SJSA1 (cell line): ENCODE results near the gene CFAP77. TPM values are rescaled to one million over a fixed set of nuclear protein-coding genes. Genes with fewer than 3 reads are reported as not detected.
"Not testable (repeated sequence)": the region's sequence is repeated elsewhere in the genome, so short reads cannot be mapped to it uniquely, and the experiment has no call there.

Source experiments
- DNase-seq, 2 experiments: peaks; one replicate each; pipeline ENCODE4 v3.0.0-alpha.2; 2015 to 2020; ENCODE audit warnings: low spot score in 2 of 2, low read depth in 1 of 2
- H3K27ac ChIP-seq: fragments of 250-450 bp; sonication (Bioruptor Pico); 2 replicates; pipeline ENCODE4 v1.5.1; 2020; ENCODE audit warnings: mild to moderate bottlenecking, moderate library complexity
- H3K27me3 ChIP-seq: fragments of 250-450 bp; sonication (Bioruptor Pico); replicated peaks from 2 replicates; pipeline ENCODE4 v1.5.1; 2020; ENCODE audit warnings: mild to moderate bottlenecking, moderate library complexity
- H3K36me3 ChIP-seq: fragments of 250-450 bp; sonication (Bioruptor Pico); 2 replicates; pipeline ENCODE4 v1.5.1; 2020; ENCODE audit warnings: mild to moderate bottlenecking
- H3K4me1 ChIP-seq: fragments of 250-450 bp; sonication (Bioruptor Pico); replicated peaks from 2 replicates; pipeline ENCODE4 v1.6.1; 2021; ENCODE audit warnings: mild to moderate bottlenecking
- H3K4me3 ChIP-seq: fragments of 250-450 bp; sonication (Bioruptor Pico); 2 replicates; pipeline ENCODE4 v1.5.1; 2020; ENCODE audit warnings: mild to moderate bottlenecking
- H3K9me3 ChIP-seq: fragments of 250-450 bp; sonication (Bioruptor Pico); replicated peaks from 2 replicates; pipeline ENCODE4 v1.5.1; 2020; ENCODE audit warnings: mild to moderate bottlenecking
- total RNA-seq: library from RNA; depleted of rRNA; stranded (reverse); fragments of >200 nt; shearing (Covaris generic); gene quantifications from 2 replicates; pipeline ENCODE4 v1.2.3, GENCODE V29; 2014

The CFAP77 gene
- total RNA-seq, 1 experiment from 2014 or later, result 0.42 TPM

DNA sequence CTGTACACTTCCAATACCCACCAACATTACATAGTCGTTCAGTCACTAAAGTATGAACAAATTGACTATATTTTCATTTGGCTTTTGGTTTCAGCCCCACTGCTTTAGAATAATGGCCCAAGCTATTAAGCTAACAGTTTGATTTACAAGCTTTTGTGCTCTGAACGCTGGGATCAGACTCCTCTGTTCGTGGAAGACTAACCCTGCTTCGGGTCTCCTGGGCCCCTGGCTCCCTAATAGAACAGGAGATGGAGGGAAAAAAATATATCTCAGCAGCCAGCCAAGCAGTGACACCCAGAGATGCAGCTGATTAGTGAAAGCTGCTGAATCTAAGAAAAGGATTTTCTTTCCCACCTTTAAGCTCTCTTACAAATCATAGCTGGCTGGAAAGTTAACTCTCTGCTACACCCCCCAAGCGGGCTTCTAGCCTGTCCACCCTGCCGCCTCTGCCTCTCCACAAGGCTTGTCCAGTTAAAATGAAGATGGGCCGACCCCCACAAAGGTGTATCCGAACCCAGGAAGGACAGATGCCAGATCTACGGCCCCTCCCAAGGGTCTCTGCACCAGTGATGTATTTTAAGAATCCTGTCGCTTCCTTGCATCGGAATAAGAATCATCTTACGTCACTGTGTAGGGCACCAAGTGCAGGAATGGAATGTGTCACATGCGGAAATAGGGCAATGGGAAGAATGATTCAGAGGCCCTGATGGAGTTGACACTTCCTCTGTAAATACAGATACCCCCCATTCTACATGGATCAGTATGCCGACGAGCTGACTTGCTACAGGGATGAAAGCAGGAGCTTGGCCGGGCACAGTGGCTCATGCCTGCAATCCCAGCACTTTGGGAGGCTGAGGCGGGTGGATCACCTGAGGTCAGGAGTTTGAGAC lies 139.0 kb downstream of the CFAP77 start:
- H3K36me3 ChIP-seq, result no peaks in the 10 kb centered on the region
- no peak overlapping the region for H3K27ac ChIP-seq
- H3K4me1 ChIP-seq, result peaks cover 3% of the 10 kb centered on the region; the same call in 1 of the 2 replicates
- peaks cover 6% of the 10 kb centered on the region; the same call in 1 of the 2 replicates for H3K27me3 ChIP-seq
- no peak overlapping the region for H3K4me3 ChIP-seq
- H3K9me3 ChIP-seq, result no peaks in the 10 kb centered on the region
- DNase-seq, result no peak

DNA sequence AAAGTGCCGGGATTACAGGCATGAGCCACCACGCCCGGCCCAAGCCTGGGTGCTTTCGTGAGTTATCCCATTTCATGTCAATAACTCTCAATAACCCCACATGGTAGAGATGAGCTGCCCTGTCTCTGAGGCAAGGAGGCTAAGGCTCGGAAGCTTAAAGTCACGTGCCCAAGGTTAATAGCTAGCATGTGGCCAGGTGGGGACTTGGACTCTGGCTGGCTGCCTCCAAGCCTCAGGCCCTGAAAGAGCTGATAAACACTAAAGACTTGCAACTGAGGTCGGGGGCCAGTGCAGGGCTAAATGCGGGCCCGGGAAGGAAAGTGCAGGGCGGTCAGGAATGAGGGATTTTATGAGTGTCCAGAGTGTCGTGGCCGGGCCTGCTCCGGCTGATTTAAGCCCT lies 141.5 kb downstream of the CFAP77 start:
- Histone ChIP-seq H3K27ac (no peak overlapping the region), H3K9me3 (no peaks in the 10 kb centered on the region), H3K36me3 (no peaks in the 10 kb centered on the region), H3K4me3 (no peak overlapping the region), H3K4me1 (no peaks in the 10 kb centered on the region; the same call in 1 of the 2 replicates), H3K27me3 (peaks cover 7% of the 10 kb centered on the region)
- DNase-seq, result no peak

DNA sequence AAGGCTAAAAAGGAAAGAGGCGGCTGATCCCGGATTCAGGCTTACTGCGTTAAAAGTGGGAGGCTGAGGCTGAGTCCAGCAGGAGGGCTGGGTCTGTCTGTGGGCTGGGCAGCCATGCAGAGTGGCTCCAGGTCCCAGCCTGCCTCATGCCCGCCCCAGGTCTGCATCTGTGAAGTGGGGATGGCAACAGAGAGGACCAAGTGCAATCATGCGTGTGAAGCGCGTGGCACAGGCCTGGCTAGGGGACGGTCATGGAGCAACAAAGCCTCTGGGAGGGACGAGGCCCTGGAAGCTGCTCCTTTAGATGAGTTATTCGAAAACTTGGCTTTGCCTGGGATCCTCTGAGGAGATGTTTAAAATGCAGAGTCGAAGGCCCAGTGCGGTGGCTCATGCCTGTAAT lies 142.0 kb downstream of the CFAP77 start:
- H3K27me3 ChIP-seq, result peaks cover 9% of the 10 kb centered on the region
- no peaks in the 10 kb centered on the region for H3K36me3 ChIP-seq
- no peak for DNase-seq
- H3K4me3 ChIP-seq, result no peak overlapping the region
- H3K9me3 ChIP-seq, result no peaks in the 10 kb centered on the region
- no peaks in the 10 kb centered on the region; the same call in 1 of the 2 replicates for H3K4me1 ChIP-seq
- H3K27ac ChIP-seq, result no peak overlapping the region

DNA sequence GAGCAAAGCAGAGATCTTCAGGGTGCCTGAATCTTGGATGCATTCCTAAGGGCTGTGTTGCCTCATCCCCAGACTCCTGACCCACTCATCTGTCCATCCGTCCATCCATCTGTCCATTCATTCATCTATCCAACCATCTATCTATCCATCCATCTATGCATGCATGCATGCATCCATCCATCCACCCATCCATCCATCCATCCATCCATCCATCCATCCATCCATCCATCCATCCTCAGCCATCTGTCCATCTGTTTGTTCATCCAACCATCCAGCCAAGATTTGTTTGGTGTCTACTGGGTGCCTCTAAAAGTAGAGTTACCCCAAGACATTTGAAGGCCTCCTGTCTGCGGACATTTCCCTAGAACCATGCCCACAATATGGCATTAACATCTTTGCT lies 144.7 kb downstream of the CFAP77 start:
- no peak overlapping the region for H3K4me3 ChIP-seq
- no peaks in the 10 kb centered on the region for H3K36me3 ChIP-seq
- H3K9me3 ChIP-seq, result no peaks in the 10 kb centered on the region
- H3K27ac ChIP-seq, result no peak overlapping the region
- no peak for DNase-seq
- no peaks in the 10 kb centered on the region for H3K4me1 ChIP-seq
- peaks cover 19% of the 10 kb centered on the region for H3K27me3 ChIP-seq

- peaks cover 21% of the 10 kb centered on the region for H3K27me3 ChIP-seq
- no peaks in the 10 kb centered on the region for H3K36me3 ChIP-seq
- H3K9me3 ChIP-seq, result no peaks in the 10 kb centered on the region
- no peak overlapping the region for H3K27ac ChIP-seq
- no peaks in the 10 kb centered on the region for H3K4me1 ChIP-seq
- no peak overlapping the region for H3K4me3 ChIP-seq
- no peak for DNase-seq
These were observed 145.5 kb downstream of the CFAP77 start for GRCh38 chr9:132555528-132555927.

DNA sequence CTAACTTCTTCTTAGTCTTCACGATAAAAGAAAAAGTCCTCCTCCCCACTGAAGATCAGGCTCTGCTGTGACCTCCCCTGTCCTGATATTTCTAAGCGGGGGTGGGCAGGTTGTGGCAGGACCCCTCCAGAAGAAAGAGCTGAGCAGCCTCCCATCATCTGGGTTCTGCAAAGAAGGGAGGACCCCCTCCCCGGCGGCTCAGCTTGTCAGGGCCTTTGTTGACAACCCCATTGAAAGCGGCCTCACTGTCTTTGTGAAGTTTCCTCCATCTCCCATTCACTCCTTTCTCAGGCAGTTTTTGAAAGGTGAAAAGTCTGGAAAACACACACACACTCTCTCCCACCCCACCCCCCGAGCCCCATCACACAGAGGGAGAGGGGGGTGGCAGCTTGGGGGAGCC lies 146.2 kb downstream of the CFAP77 start:
- Histone ChIP-seq H3K27me3 (peaks cover 24% of the 10 kb centered on the region), H3K36me3 (no peaks in the 10 kb centered on the region), H3K27ac (no peak overlapping the region), H3K4me3 (no peak overlapping the region), H3K4me1 (no peaks in the 10 kb centered on the region), H3K9me3 (no peaks in the 10 kb centered on the region)
- DNase-seq, result no peak

DNA sequence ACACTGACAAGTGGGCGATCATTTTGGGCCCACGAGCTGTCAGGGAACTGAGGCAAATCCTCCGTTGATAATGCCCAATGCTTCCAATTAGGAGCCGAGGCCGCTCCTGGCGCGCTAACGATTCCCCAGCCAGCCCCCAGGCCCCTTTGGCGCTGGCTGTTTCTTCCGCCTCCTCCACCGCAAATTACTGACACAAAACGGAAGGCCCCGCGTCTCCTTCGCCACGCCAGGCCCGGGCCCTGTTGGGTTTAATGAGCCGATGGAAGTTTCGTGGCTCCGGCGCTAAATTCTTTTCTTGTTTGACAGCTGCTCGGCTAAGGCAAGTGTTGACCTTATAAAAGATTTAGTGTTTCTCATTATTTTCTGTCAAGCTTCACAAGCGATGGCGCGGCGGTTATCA lies 146.7 kb downstream of the CFAP77 start:
- no peak overlapping the region for H3K4me3 ChIP-seq
- H3K27ac ChIP-seq, result no peak overlapping the region
- H3K36me3 ChIP-seq, result no peaks in the 10 kb centered on the region
- no peaks in the 10 kb centered on the region for H3K9me3 ChIP-seq
- DNase-seq, result no peak
- peaks cover 26% of the 10 kb centered on the region for H3K27me3 ChIP-seq
- H3K4me1 ChIP-seq, result no peaks in the 10 kb centered on the region

GRCh38 chr9:132557159-132557558 lies 147.1 kb downstream of the CFAP77 start:
- Histone ChIP-seq H3K36me3 (no peaks in the 10 kb centered on the region), H3K27me3 (peaks cover 30% of the 10 kb centered on the region), H3K27ac (no peak overlapping the region), H3K4me1 (no peaks in the 10 kb centered on the region), H3K4me3 (no peak overlapping the region), H3K9me3 (no peaks in the 10 kb centered on the region)
- DNase-seq, result no peak

GRCh38 chr9:132559711-132560110 lies 149.7 kb downstream of the CFAP77 start:
- Histone ChIP-seq H3K9me3 (no peaks in the 10 kb centered on the region), H3K27ac (no peak overlapping the region), H3K27me3 (peaks cover 50% of the 10 kb centered on the region), H3K36me3 (no peaks in the 10 kb centered on the region), H3K4me1 (no peaks in the 10 kb centered on the region), H3K4me3 (no peak overlapping the region)
- DNase-seq, result no peak

GRCh38 chr9:132560616-132561202 lies 150.7 kb downstream of the CFAP77 start:
- Histone ChIP-seq H3K4me3 (no peak overlapping the region), H3K9me3 (no peaks in the 10 kb centered on the region), H3K4me1 (no peaks in the 10 kb centered on the region), H3K27ac (no peak overlapping the region), H3K27me3 (peaks cover 50% of the 10 kb centered on the region), H3K36me3 (no peaks in the 10 kb centered on the region)
- no peak for DNase-seq

- H3K4me3 ChIP-seq, result no peak overlapping the region
- DNase-seq, result no peak
- H3K27ac ChIP-seq, result no peak overlapping the region
- peaks cover 49% of the 10 kb centered on the region for H3K27me3 ChIP-seq
- H3K9me3 ChIP-seq, result no peaks in the 10 kb centered on the region
- H3K4me1 ChIP-seq, result no peaks in the 10 kb centered on the region
- no peaks in the 10 kb centered on the region for H3K36me3 ChIP-seq
These were observed 152.2 kb downstream of the CFAP77 start for GRCh38 chr9:132562306-132562573.

DNA sequence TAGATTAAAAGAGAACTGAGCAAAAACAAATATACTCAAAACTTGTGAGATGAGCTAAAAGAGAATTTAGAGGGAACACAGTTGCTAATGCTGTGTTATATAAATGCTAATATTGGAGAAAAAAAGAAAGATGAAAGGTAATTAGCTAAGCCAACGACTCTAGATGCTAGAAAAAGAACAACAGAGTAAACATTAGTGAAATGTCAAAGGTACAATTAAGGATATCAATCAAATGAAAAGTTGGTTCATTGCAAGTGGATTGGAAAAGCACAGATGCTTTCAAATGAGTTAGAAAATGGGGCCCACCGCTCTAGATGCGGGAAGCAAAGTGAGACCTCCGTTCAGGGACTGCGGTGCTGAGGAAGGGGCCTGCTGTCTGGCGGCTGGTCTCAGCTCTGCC lies 154.5 kb downstream of the CFAP77 start:
- Histone ChIP-seq H3K9me3 (no peaks in the 10 kb centered on the region), H3K27ac (no peak overlapping the region), H3K4me3 (no peak overlapping the region), H3K27me3 (peaks cover 47% of the 10 kb centered on the region), H3K4me1 (no peaks in the 10 kb centered on the region), H3K36me3 (no peaks in the 10 kb centered on the region)
- DNase-seq, result no peak

- not testable (repeated sequence) for H3K9me3 ChIP-seq, H3K4me1 ChIP-seq, H3K27ac ChIP-seq, H3K4me3 ChIP-seq, DNase-seq, H3K36me3 ChIP-seq
- H3K27me3 ChIP-seq, result peaks cover 38% of the 10 kb centered on the region
These were observed 158.8 kb downstream of the CFAP77 start for GRCh38 chr9:132568787-132569186.

DNA sequence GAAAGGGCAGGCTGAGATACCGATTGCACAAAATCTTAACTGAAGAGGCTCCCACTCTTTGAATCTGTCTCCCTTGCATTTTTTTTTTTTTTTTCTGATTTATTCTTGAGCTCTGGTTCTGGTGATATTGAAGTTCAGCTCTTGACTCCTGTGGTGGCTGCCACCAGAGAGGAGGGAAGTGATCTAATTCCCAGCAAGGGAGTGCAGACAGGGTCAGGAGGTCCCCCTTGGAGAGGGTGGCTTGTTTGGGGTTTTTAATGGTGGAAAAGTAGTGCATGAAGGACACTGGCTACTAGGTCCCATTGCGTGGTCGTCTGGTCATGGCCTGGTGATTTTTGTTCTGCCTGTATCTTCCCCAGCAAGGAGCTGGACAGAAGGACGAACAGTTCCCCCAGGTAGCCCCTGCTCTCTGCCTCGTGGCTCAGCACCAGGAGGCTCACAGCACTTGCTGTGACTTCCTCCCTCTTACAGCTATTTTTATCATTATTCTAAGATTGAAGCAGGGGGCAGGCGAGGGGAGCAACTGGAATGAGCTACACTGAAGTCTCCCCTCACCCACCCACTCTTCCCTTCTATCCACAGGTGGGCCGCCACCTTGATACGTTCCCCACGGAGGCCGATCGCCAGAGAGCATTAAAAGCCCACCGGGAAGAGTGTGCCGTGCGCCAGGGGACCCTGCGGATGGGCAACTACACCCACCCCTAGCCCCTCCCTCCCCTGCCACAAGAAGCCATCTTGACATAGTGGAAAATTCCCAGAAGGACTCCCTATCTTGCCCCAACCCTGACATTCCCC lies 162.0 kb downstream of the CFAP77 start:
- Histone ChIP-seq H3K27me3 (peaks cover 45% of the 10 kb centered on the region), H3K9me3 (no peaks in the 10 kb centered on the region), H3K4me3 (no peak overlapping the region), H3K27ac (no peak overlapping the region), H3K36me3 (no peaks in the 10 kb centered on the region), H3K4me1 (no peaks in the 10 kb centered on the region)
- no peak for DNase-seq
